GM18517 (cell line): Measurements from ENCODE around the gene PRUNE2.

Experiments used
- ATAC-seq: cut with Tn5 transposase; IDR thresholded peaks from one replicate; pipeline ENCODE4 v1.9.1; 2021; ENCODE audit warnings: mild to moderate bottlenecking, moderate library complexity; ENCODE audit not compliant: unreplicated experiment

PRUNE2 gene

GRCh38 chr9:76737154-76737902 lies 168.6 kb downstream of the PRUNE2 start:
- ATAC-seq = no peak

- no peak for ATAC-seq
Measured at GRCh38 chr9:76734716-76735115, 171.2 kb downstream of the PRUNE2 start.

- no peak for ATAC-seq
Measured at GRCh38 chr9:76733096-76733495, 172.8 kb downstream of the PRUNE2 start.

- no peak for ATAC-seq
Measured at GRCh38 chr9:76732341-76732958, 173.5 kb downstream of the PRUNE2 start.

GRCh38 chr9:76730801-76731200 lies 175.1 kb downstream of the PRUNE2 start:
- no peak for ATAC-seq

GRCh38 chr9:76729980-76730737 lies 175.8 kb downstream of the PRUNE2 start:
- ATAC-seq = no peak

GRCh38 chr9:76729116-76729515 lies 176.8 kb downstream of the PRUNE2 start:
- no peak for ATAC-seq

GRCh38 chr9:76725885-76726284 lies 180.0 kb downstream of the PRUNE2 start:
- ATAC-seq = no peak

- ATAC-seq = no peak
Measured at GRCh38 chr9:76725011-76725546, 180.8 kb downstream of the PRUNE2 start.

GRCh38 chr9:76720245-76720644 lies 185.7 kb downstream of the PRUNE2 start:
- no peak for ATAC-seq

GRCh38 chr9:76718166-76718565 lies 187.7 kb downstream of the PRUNE2 start:
- no peak for ATAC-seq

GRCh38 chr9:76717613-76718012 lies 188.3 kb downstream of the PRUNE2 start:
- no peak for ATAC-seq

- ATAC-seq = no peak
Measured at GRCh38 chr9:76717176-76717575, 188.7 kb downstream of the PRUNE2 start.

GRCh38 chr9:76716085-76716672 lies 189.7 kb downstream of the PRUNE2 start:
- ATAC-seq = no peak

GRCh38 chr9:76713381-76713780 lies 192.5 kb downstream of the PRUNE2 start:
- ATAC-seq = no peak

- no peak for ATAC-seq
Measured at GRCh38 chr9:76709020-76709419, 196.9 kb downstream of the PRUNE2 start.

GRCh38 chr9:76707510-76707909 lies 198.4 kb downstream of the PRUNE2 start:
- no peak for ATAC-seq

GRCh38 chr9:76704593-76705204 lies 201.2 kb downstream of the PRUNE2 start:
- ATAC-seq = no peak

- no peak for ATAC-seq
Measured at GRCh38 chr9:76703270-76703669, 202.6 kb downstream of the PRUNE2 start.

- ATAC-seq = no peak
Measured at GRCh38 chr9:76701441-76702039, 204.4 kb downstream of the PRUNE2 start.
